Eye (tissue), 1 donor: ENCODE measurements around the gene DEXI.
"Not testable (repeated sequence)": the region's sequence is repeated elsewhere in the genome, so short reads cannot be mapped to it uniquely, and the experiment has no call there.

Source experiments
- DNase-seq: peaks from one replicate; pipeline ENCODE4 v3.0.0-alpha.2; 2015

The DEXI gene

GRCh38 chr16:10940501-10941079, 1.7 kb downstream of the DEXI start:
- DNase-seq: peak; percentile 19

GRCh38 chr16:10939649-10940234, 2.5 kb downstream of the DEXI start:
- no peak for DNase-seq

GRCh38 chr16:10938796-10939648, 3.2 kb downstream of the DEXI start:
- DNase-seq: no peak

- DNase-seq: no peak
These were observed 3.9 kb downstream of the DEXI start for GRCh38 chr16:10938321-10938720.

- no peak for DNase-seq
These were observed 5.0 kb downstream of the DEXI start for GRCh38 chr16:10937068-10937859.

- DNase-seq: no peak
These were observed 5.8 kb downstream of the DEXI start for GRCh38 chr16:10936272-10936984.

GRCh38 chr16:10935226-10935915, 6.9 kb downstream of the DEXI start:
- no peak for DNase-seq

GRCh38 chr16:10934325-10935107, 7.8 kb downstream of the DEXI start:
- DNase-seq: no peak

GRCh38 chr16:10933865-10934264, 8.4 kb downstream of the DEXI start:
- DNase-seq: no peak

GRCh38 chr16:10932959-10933710, 9.1 kb downstream of the DEXI start:
- DNase-seq: no peak

- no peak for DNase-seq
These were observed 10.2 kb downstream of the DEXI start for GRCh38 chr16:10931977-10932632.

GRCh38 chr16:10931134-10931533, 11.1 kb downstream of the DEXI start:
- DNase-seq: no peak

- DNase-seq: no peak
These were observed 11.5 kb downstream of the DEXI start for GRCh38 chr16:10930755-10931093.

GRCh38 chr16:10929853-10930754, 12.2 kb downstream of the DEXI start:
- DNase-seq: no peak

- DNase-seq: not testable (repeated sequence)
These were observed 13.2 kb downstream of the DEXI start for GRCh38 chr16:10929097-10929496.

- no peak for DNase-seq
These were observed 14.7 kb downstream of the DEXI start for GRCh38 chr16:10927497-10928112.

- DNase-seq: no peak
These were observed 15.4 kb downstream of the DEXI start for GRCh38 chr16:10926867-10927266.

- DNase-seq: no peak
These were observed 16.2 kb downstream of the DEXI start for GRCh38 chr16:10926094-10926493.
